SK-N-SH treated with all-trans-retinoic acid at 6 μM for 48 hours (cell line): ENCODE measurements around the gene LORICRIN.

Experiments used
- ATAC-seq: fragments of 200-7000 bp; cut with Tn5 transposase; 3 replicates; pipeline ENCODE4 v1.9.1; 2020; ENCODE audit warnings: mild to moderate bottlenecking, moderate library complexity
- ARNTL ChIP-seq: fragments of 450-650 bp; formaldehyde crosslinking; IDR thresholded peaks from 2 replicates; pipeline ENCODE4 v1.5.0; 2020; ENCODE audit warnings: low read depth, mild to moderate bottlenecking, moderate library complexity, borderline replicate concordance
- CSDC2 ChIP-seq: fragments of 250-450 bp; sonication (Bioruptor Pico); IDR thresholded peaks from 2 replicates; pipeline ENCODE4 v1.5.0; 2020; ENCODE audit warnings: mild to moderate bottlenecking, moderate library complexity
- GLIS3 ChIP-seq: fragments of 250-450 bp; sonication (Bioruptor Pico); IDR thresholded peaks from 2 replicates; pipeline ENCODE4 v1.5.0; 2020; ENCODE audit warnings: mild to moderate bottlenecking, moderate library complexity
- ISL1 ChIP-seq: fragments of 250-450 bp; sonication (Bioruptor Pico); IDR thresholded peaks from 2 replicates; pipeline ENCODE4 v2.1.2; 2022; ENCODE audit warnings: mild to moderate bottlenecking, moderate library complexity
- OSR1 ChIP-seq: fragments of 250-450 bp; sonication (Bioruptor Pico); IDR thresholded peaks from 2 replicates; pipeline ENCODE4 v1.8.0; 2022; ENCODE audit warnings: moderate library complexity, mild to moderate bottlenecking, inconsistent platforms
- PPARA ChIP-seq: fragments of 250-450 bp; sonication (Bioruptor Pico); IDR thresholded peaks from 2 replicates; pipeline ENCODE4 v1.5.0; 2020; ENCODE audit warnings: mild to moderate bottlenecking, borderline replicate concordance
- RARB ChIP-seq: fragments of 250-450 bp; sonication (Bioruptor Pico); IDR thresholded peaks from 2 replicates; pipeline ENCODE4 v1.8.0; 2021; ENCODE audit warnings: mild to moderate bottlenecking, moderate library complexity
- SNAI2 ChIP-seq: fragments of 250-450 bp; sonication (Bioruptor Pico); IDR thresholded peaks from 2 replicates; pipeline ENCODE4 v1.5.0; 2020; ENCODE audit warnings: mild to moderate bottlenecking, moderate library complexity
- TCF4 ChIP-seq: fragments of 250-450 bp; sonication (Bioruptor Pico); IDR thresholded peaks from 2 replicates; pipeline ENCODE4 v1.8.0; 2021; ENCODE audit warnings: mild to moderate bottlenecking, moderate library complexity, borderline replicate concordance
- TOX ChIP-seq: fragments of 250-450 bp; sonication (Bioruptor Pico); IDR thresholded peaks from 2 replicates; pipeline ENCODE4 v1.8.0; 2021; ENCODE audit warnings: mild to moderate bottlenecking, moderate library complexity, borderline replicate concordance
- ZC3H10 ChIP-seq: fragments of 250-450 bp; sonication (Bioruptor Pico); IDR thresholded peaks from 2 replicates; pipeline ENCODE4 v1.5.1; 2021; ENCODE audit warnings: mild to moderate bottlenecking, moderate library complexity
- ZFP3 ChIP-seq: fragments of 250-450 bp; sonication (Bioruptor Pico); IDR thresholded peaks from 2 replicates; pipeline ENCODE4 v1.5.0; 2020; ENCODE audit warnings: mild to moderate bottlenecking, moderate library complexity
- ZFP30 ChIP-seq: fragments of 450-650 bp; formaldehyde crosslinking; IDR thresholded peaks from 2 replicates; pipeline ENCODE4 v1.5.0; 2022; ENCODE audit warnings: mild to moderate bottlenecking, moderate library complexity
- ZNF565 ChIP-seq: fragments of 450-650 bp; formaldehyde crosslinking; conservative IDR thresholded peaks from 2 replicates; pipeline ENCODE4 v1.5.0; 2020; ENCODE audit warnings: low read depth, mild to moderate bottlenecking, moderate library complexity
- ZNF70 ChIP-seq: fragments of 450-650 bp; formaldehyde crosslinking; IDR thresholded peaks from 2 replicates; pipeline ENCODE4 v1.5.0; 2020; ENCODE audit warnings: mild to moderate bottlenecking, moderate library complexity
- ZNF8 ChIP-seq: fragments of 450-650 bp; formaldehyde crosslinking; IDR thresholded peaks from 2 replicates; pipeline ENCODE4 v1.5.0; 2020; ENCODE audit warnings: mild to moderate bottlenecking, moderate library complexity
- TF ChIP-seq, protein P1 (sequence below): fragments of 250-450 bp; sonication (Bioruptor Pico); IDR thresholded peaks from 2 replicates; pipeline ENCODE4 v1.8.0; 2020; ENCODE audit warnings: mild to moderate bottlenecking, moderate library complexity, borderline replicate concordance
- TF ChIP-seq, protein P2 (sequence below): fragments of 250-450 bp; sonication (Bioruptor Pico); IDR thresholded peaks from 2 replicates; pipeline ENCODE4 v1.5.1; 2020; ENCODE audit warnings: low read depth, mild to moderate bottlenecking, moderate library complexity
- TF ChIP-seq, protein P3 (sequence below): fragments of 250-450 bp; sonication (Bioruptor Pico); IDR thresholded peaks from 2 replicates; pipeline ENCODE4 v1.8.0; 2021; ENCODE audit warnings: low read depth, mild to moderate bottlenecking, moderate library complexity, borderline replicate concordance
- TF ChIP-seq, protein P4 (sequence below): fragments of 250-450 bp; sonication (Bioruptor Pico); IDR thresholded peaks from 2 replicates; pipeline ENCODE4 v1.5.1; 2021; ENCODE audit warnings: mild to moderate bottlenecking, moderate library complexity
- TF ChIP-seq, protein P5 (sequence below): fragments of 250-450 bp; sonication (Bioruptor Pico); IDR thresholded peaks from 2 replicates; pipeline ENCODE4 v1.5.0; 2020; ENCODE audit warnings: mild to moderate bottlenecking, moderate library complexity

Gene LORICRIN

DNA sequence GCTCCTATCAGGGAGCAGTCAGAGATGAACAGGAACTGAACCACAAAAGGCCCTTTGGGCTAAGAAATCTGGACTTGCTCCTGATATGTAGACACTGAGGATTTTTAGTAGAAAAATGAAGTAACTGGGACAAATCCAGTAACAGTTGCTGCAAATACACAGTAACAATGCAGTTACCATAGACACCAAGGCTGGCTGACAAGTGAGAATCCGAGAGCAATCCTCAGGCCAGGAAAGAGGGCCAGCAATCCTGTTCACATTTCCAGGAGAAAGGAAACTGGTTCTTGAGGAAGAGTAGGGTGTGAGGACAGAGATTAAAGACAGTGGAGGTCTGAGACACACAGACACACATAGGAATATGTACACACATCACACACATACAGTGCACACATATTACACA, 9.3 kb upstream of the LORICRIN start (continued):
- TF ChIP-seq, protein P1, sequence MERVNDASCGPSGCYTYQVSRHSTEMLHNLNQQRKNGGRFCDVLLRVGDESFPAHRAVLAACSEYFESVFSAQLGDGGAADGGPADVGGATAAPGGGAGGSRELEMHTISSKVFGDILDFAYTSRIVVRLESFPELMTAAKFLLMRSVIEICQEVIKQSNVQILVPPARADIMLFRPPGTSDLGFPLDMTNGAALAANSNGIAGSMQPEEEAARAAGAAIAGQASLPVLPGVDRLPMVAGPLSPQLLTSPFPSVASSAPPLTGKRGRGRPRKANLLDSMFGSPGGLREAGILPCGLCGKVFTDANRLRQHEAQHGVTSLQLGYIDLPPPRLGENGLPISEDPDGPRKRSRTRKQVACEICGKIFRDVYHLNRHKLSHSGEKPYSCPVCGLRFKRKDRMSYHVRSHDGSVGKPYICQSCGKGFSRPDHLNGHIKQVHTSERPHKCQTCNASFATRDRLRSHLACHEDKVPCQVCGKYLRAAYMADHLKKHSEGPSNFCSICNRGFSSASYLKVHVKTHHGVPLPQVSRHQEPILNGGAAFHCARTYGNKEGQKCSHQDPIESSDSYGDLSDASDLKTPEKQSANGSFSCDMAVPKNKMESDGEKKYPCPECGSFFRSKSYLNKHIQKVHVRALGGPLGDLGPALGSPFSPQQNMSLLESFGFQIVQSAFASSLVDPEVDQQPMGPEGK (CRISPR knock-in tag), result no peak
- TF ChIP-seq ZC3H10 (CRISPR knock-in tag), result no peak
- no peak for TF ChIP-seq TOX (CRISPR knock-in tag)
- TF ChIP-seq ZFP30 (CRISPR knock-in tag), result no peak

DNA sequence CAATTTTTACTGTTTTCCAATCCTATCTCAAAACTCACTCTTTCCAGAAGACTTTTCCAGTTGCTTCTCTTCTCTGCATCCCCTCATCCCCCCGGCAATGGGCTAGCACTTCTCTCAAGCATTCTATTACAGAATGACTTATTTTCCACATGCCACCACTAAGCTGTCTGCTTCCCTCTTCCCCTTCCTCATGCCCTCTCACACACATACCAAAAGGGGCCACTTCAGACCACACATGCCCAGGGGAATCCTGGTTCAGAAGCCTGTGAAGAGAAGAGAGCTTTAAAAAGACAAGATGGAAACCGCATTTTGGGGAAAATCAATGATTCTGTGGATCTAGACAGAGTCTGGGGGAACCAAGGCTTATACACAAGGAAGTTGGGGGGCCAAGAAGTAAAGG, 8.4 kb upstream of the LORICRIN start:
- ATAC-seq, result no peak
- TF ChIP-seq CSDC2 (CRISPR knock-in tag) (no peak), ZNF70 (CRISPR knock-in tag) (no peak), OSR1 (no peak), PPARA (no peak), ISL1 (CRISPR knock-in tag) (no peak), ZC3H10 (CRISPR knock-in tag) (no peak), ZNF8 (CRISPR knock-in tag) (no peak), TOX (CRISPR knock-in tag) (no peak), ZFP30 (CRISPR knock-in tag) (no peak), ZNF565 (no peak), ZFP3 (CRISPR knock-in tag) (no peak), ARNTL (CRISPR knock-in tag) (no peak), SNAI2 (CRISPR knock-in tag) (no peak)
- TF ChIP-seq, protein P2, sequence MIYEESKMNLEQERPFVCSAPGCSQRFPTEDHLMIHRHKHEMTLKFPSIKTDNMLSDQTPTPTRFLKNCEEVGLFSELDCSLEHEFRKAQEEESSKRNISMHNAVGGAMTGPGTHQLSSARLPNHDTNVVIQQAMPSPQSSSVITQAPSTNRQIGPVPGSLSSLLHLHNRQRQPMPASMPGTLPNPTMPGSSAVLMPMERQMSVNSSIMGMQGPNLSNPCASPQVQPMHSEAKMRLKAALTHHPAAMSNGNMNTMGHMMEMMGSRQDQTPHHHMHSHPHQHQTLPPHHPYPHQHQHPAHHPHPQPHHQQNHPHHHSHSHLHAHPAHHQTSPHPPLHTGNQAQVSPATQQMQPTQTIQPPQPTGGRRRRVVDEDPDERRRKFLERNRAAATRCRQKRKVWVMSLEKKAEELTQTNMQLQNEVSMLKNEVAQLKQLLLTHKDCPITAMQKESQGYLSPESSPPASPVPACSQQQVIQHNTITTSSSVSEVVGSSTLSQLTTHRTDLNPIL (CRISPR knock-in tag), result no peak
- TF ChIP-seq, protein P3, sequence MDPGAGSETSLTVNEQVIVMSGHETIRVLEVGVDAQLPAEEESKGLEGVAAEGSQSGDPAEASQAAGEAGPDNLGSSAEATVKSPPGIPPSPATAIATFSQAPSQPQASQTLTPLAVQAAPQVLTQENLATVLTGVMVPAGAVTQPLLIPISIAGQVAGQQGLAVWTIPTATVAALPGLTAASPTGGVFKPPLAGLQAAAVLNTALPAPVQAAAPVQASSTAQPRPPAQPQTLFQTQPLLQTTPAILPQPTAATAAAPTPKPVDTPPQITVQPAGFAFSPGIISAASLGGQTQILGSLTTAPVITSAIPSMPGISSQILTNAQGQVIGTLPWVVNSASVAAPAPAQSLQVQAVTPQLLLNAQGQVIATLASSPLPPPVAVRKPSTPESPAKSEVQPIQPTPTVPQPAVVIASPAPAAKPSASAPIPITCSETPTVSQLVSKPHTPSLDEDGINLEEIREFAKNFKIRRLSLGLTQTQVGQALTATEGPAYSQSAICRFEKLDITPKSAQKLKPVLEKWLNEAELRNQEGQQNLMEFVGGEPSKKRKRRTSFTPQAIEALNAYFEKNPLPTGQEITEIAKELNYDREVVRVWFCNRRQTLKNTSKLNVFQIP (CRISPR knock-in tag), result no peak
- TF ChIP-seq, protein P4, sequence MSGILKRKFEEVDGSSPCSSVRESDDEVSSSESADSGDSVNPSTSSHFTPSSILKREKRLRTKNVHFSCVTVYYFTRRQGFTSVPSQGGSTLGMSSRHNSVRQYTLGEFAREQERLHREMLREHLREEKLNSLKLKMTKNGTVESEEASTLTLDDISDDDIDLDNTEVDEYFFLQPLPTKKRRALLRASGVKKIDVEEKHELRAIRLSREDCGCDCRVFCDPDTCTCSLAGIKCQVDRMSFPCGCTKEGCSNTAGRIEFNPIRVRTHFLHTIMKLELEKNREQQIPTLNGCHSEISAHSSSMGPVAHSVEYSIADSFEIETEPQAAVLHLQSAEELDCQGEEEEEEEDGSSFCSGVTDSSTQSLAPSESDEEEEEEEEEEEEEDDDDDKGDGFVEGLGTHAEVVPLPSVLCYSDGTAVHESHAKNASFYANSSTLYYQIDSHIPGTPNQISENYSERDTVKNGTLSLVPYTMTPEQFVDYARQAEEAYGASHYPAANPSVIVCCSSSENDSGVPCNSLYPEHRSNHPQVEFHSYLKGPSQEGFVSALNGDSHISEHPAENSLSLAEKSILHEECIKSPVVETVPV (CRISPR knock-in tag), result no peak
- TF ChIP-seq, protein P1 (CRISPR knock-in tag), result no peak

DNA sequence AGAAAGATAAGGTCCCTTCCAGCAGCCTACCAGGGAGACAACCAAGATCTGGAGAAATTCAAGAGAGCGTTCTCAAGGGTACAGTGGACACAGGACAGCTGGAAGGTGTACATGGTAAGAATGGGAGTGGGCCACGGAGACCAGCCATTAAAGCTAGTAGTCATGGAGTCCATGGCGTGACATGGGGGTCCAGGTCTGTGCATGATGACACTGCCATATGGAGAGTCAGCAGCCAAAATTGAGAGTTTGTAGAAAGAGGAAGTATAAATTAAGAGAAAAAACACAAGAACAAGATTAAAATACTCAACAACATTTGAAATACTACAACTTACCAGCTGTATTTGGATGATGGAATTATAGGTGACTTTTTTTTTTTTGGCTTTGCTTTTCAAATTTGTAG, 7.9 kb upstream of the LORICRIN start:
- no peak for ATAC-seq
- TF ChIP-seq SNAI2 (CRISPR knock-in tag) (no peak), ZFP3 (CRISPR knock-in tag) (no peak), ZNF8 (CRISPR knock-in tag) (no peak), ZNF565 (no peak), ZNF70 (CRISPR knock-in tag) (no peak), RARB (no peak), ZC3H10 (CRISPR knock-in tag) (no peak), GLIS3 (no peak), TCF4 (CRISPR knock-in tag) (no peak)
- TF ChIP-seq, protein P5, sequence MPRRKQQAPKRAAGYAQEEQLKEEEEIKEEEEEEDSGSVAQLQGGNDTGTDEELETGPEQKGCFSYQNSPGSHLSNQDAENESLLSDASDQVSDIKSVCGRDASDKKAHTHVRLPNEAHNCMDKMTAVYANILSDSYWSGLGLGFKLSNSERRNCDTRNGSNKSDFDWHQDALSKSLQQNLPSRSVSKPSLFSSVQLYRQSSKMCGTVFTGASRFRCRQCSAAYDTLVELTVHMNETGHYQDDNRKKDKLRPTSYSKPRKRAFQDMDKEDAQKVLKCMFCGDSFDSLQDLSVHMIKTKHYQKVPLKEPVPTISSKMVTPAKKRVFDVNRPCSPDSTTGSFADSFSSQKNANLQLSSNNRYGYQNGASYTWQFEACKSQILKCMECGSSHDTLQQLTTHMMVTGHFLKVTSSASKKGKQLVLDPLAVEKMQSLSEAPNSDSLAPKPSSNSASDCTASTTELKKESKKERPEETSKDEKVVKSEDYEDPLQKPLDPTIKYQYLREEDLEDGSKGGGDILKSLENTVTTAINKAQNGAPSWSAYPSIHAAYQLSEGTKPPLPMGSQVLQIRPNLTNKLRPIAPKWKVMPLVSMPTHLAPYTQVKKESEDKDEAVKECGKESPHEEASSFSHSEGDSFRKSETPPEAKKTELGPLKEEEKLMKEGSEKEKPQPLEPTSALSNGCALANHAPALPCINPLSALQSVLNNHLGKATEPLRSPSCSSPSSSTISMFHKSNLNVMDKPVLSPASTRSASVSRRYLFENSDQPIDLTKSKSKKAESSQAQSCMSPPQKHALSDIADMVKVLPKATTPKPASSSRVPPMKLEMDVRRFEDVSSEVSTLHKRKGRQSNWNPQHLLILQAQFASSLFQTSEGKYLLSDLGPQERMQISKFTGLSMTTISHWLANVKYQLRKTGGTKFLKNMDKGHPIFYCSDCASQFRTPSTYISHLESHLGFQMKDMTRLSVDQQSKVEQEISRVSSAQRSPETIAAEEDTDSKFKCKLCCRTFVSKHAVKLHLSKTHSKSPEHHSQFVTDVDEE (CRISPR knock-in tag), result no peak
- TF ChIP-seq, protein P3 (CRISPR knock-in tag), result no peak
- TF ChIP-seq, protein P1 (CRISPR knock-in tag), result no peak
- TF ChIP-seq, all 23 proteins: peak for 0
